NAMALWA (cell line): ENCODE data around the gene HNRNPA2B1.

ENCODE experiments used
- DNase-seq: peaks from one replicate; pipeline ENCODE4 v3.0.0-alpha.2; 2015; ENCODE audit warnings: low spot score

Gene HNRNPA2B1

GRCh38 chr7:26145238-26145637 lies 55.3 kb downstream of the HNRNPA2B1 start:
- no peak for DNase-seq

DNA sequence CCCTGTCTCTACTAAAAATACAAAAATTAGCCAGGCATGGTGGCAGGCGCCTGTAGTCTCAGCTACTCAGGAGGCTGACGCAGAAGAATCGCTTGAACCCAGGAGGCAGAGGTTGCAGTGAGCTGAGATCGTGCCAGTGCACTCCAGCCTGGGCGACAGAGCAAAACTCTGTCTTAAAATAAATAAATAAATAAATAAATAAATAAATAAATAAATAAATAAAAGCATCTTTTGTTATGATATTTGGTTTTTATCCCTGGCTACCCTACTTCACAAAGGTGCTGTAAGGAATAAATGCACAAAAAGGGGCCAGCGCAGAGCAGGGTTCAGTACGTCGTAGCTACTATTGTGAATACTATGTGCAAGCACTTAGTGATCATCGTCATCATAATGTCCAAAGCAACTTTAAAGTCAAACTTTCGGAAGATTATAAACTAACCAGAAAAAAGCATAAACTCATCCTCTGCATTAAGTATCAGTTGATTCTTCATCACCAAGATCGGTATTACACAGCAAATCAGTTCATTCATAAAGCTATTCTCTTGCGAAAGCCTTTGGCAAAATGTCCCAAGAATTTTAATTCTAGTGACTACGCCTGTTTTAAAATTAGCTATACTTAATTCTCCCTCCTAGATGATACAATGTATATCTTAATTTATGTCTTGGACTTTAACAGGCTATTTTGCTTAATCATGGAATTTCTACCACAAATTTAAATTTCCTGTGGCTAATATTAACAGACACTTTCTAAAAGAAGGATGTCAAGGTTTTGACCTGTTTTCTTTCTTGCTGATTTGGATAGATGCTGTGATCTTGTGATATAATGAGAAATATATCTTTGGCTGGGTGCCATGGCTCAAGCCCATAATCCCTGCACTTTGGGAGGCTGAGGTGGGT lies 56.1 kb downstream of the HNRNPA2B1 start:
- DNase-seq = no peak

- DNase-seq = no peak
These were observed 57.1 kb downstream of the HNRNPA2B1 start for GRCh38 chr7:26143298-26144048.

DNA sequence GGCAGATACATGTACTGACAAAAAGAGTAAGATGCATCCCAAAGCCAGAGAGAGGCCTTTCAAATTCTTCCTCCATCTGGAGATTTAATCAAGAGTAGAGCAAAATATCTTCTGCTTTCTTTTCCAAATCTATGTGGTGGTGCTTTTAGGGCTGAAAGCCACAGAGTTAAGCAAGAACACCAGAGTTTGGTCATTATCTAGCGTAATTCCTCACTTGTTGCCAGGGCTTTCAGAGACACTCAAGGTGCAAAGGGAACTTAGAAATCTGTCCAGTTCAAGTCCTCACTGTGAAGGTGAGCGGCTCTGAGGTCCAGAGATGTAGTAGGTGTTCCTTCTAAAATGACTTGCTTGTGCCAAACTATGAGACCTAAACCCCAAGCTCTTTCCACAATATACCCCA lies 59.5 kb downstream of the HNRNPA2B1 start:
- no peak for DNase-seq

- DNase-seq = no peak
These were observed 60.2 kb downstream of the HNRNPA2B1 start for GRCh38 chr7:26140380-26140779.
